IMR-90 (cell line): Measurements from ENCODE around the gene LRRC4C. TPM values are rescaled to one million over a fixed set of nuclear protein-coding genes. Genes with fewer than 3 reads are reported as not detected.

Experiments
- ATAC-seq: fragments of 200-7000 bp; cut with Tn5 transposase; 2 replicates; pipeline ENCODE4 v1.9.1; 2020; ENCODE audit warnings: low read depth, mild to moderate bottlenecking, moderate library complexity
- BruUV-seq: library from RNA; stranded (reverse); fragments of 400-500 nt; replicated peaks from 2 replicates; lab custom pipeline; 2021; lab: Mats Ljungman, UMichigan
- CTCF ChIA-PET: fragments of 300-600 bp; formaldehyde crosslinking; extraction: SDS; loops from one replicate; lab custom pipeline; 2021; ENCODE audit warnings: antibody characterized with exemption; lab: Yijun Ruan, JAX
- POLR2A ChIA-PET: fragments of 300-600 bp; sonication (Branson Sonifier 250); formaldehyde crosslinking; loops from one replicate; lab custom pipeline; 2022; ENCODE audit warnings: antibody characterized with exemption; ENCODE audit not compliant: unreplicated experiment; lab: Charles Lee
- DNase-seq: peaks from one replicate; pipeline ENCODE4 v3.0.0; 2013
- H2AFZ ChIP-seq: replicated peaks from 2 replicates; pipeline ENCODE3; 2013; ENCODE audit warnings: low read length, mild to moderate bottlenecking; ENCODE audit not compliant: poor library complexity
- H2AK5ac ChIP-seq: 2 replicates; pipeline ENCODE4 v1.6.1; 2013; ENCODE audit warnings: low read depth, low read length, inconsistent platforms
- H2AK9ac ChIP-seq: replicated peaks from 2 replicates; pipeline ENCODE3; 2013; ENCODE audit warnings: mild to moderate bottlenecking, low read depth, low read length, moderate library complexity; ENCODE audit not compliant: poor library complexity
- H2BK120ac ChIP-seq: 2 replicates; pipeline ENCODE4 v1.6.1; 2013; ENCODE audit warnings: low read depth, low read length, inconsistent platforms
- H2BK15ac ChIP-seq: 3 replicates; pipeline ENCODE4 v1.6.1; 2013; ENCODE audit warnings: low read depth, low read length, inconsistent platforms
- H2BK20ac ChIP-seq: 2 replicates; pipeline ENCODE4 v1.6.1; 2013; ENCODE audit warnings: low read depth, mild to moderate bottlenecking, inconsistent platforms, low read length, moderate library complexity
- H2BK5ac ChIP-seq: 2 replicates; pipeline ENCODE4 v1.6.1; 2013; ENCODE audit warnings: mild to moderate bottlenecking, low read depth, low read length, inconsistent platforms; ENCODE audit not compliant: poor library complexity, severe bottlenecking
- H3K14ac ChIP-seq: replicated peaks from 2 replicates; pipeline ENCODE4 v1.6.1; 2013; ENCODE audit warnings: low read depth, low read length, inconsistent platforms
- H3K18ac ChIP-seq: 2 replicates; pipeline ENCODE4 v1.6.1; 2013; ENCODE audit warnings: low read depth, low read length, control low read depth
- H3K23ac ChIP-seq: 2 replicates; pipeline ENCODE4 v1.6.1; 2013; ENCODE audit warnings: low read depth, low read length, inconsistent platforms
- H3K27ac ChIP-seq: 2 replicates; pipeline ENCODE4 v1.5.1; 2013; ENCODE audit warnings: mild to moderate bottlenecking, control low read depth, low read length; ENCODE audit not compliant: insufficient read depth
- H3K27me3 ChIP-seq: 2 replicates; pipeline ENCODE4 v1.6.1; 2013; ENCODE audit warnings: low read length; ENCODE audit not compliant: control insufficient read depth, insufficient read depth
- H3K36me3 ChIP-seq: 2 replicates; pipeline ENCODE4 v1.6.1; 2013; ENCODE audit warnings: low read length, mixed read lengths; ENCODE audit not compliant: control insufficient read depth, insufficient read depth
- H3K4ac ChIP-seq: 2 replicates; pipeline ENCODE4 v1.6.1; 2013; ENCODE audit warnings: low read depth, low read length, inconsistent platforms
- H3K4me1 ChIP-seq: 2 replicates; pipeline ENCODE4 v1.6.1; 2013; ENCODE audit warnings: low read length, mixed read lengths; ENCODE audit not compliant: control insufficient read depth, insufficient read depth
- H3K4me2 ChIP-seq: 2 replicates; pipeline ENCODE4 v1.6.1; 2013; ENCODE audit warnings: low read depth, mild to moderate bottlenecking, control low read depth, low read length, moderate library complexity
- H3K4me3 ChIP-seq: 2 replicates; pipeline ENCODE4 v1.5.1; 2013; ENCODE audit warnings: low read depth, mild to moderate bottlenecking, control low read depth, low read length, moderate library complexity; ENCODE audit not compliant: insufficient read depth
- H3K56ac ChIP-seq: 2 replicates; pipeline ENCODE4 v1.6.1; 2013; ENCODE audit warnings: low read length, inconsistent platforms; ENCODE audit not compliant: insufficient read depth; ENCODE audit errors: extremely low read depth
- H3K79me1 ChIP-seq, 2 experiments: 2 replicates each; pipeline ENCODE4 v1.6.1; 2013; ENCODE audit warnings: low read length in 2 of 2, inconsistent platforms in 1 of 2, low read depth in 1 of 2
- H3K9ac ChIP-seq: 2 replicates; pipeline ENCODE4 v1.6.1; 2013; ENCODE audit warnings: low read depth, low read length, control low read depth
- H3K9me1 ChIP-seq: 2 replicates; pipeline ENCODE4 v1.6.1; 2013; ENCODE audit warnings: low read length, inconsistent platforms; ENCODE audit not compliant: insufficient read depth
- H3K9me3 ChIP-seq: 2 replicates; pipeline ENCODE4 v1.6.1; 2013; ENCODE audit warnings: low read length; ENCODE audit not compliant: control insufficient read depth, insufficient read depth
- H4K20me1 ChIP-seq: 2 replicates; pipeline ENCODE4 v1.6.1; 2013; ENCODE audit warnings: low read length, inconsistent platforms; ENCODE audit not compliant: insufficient read depth
- H4K5ac ChIP-seq: 2 replicates; pipeline ENCODE4 v1.6.1; 2013; ENCODE audit warnings: mild to moderate bottlenecking, low read depth, low read length, control low read depth
- H4K8ac ChIP-seq, 2 experiments: 2 replicates each; pipeline ENCODE4 v1.6.1; 2013; ENCODE audit warnings: low read depth in 2 of 2, low read length in 2 of 2, control low read depth in 1 of 2, inconsistent platforms in 1 of 2
- H4K91ac ChIP-seq: 2 replicates; pipeline ENCODE4 v1.6.1; 2013; ENCODE audit warnings: low read depth, low read length, inconsistent platforms; ENCODE audit not compliant: insufficient read depth
- RAD21 ChIP-seq: IDR thresholded peaks from 2 replicates; pipeline ENCODE4 v1.6.1; 2012; ENCODE audit warnings: low read length, improper control_type of control experiment
- WGBS, 2 experiments: methylation state at CpG; one replicate each; pipeline versions ENCODE4 v1.1.5 to v1.1.7; 2013; ENCODE audit warnings: missing lambda C conversion rate in 2 of 2; ENCODE audit not compliant: insufficient read length in 1 of 2; ENCODE audit errors: extremely low coverage in 2 of 2; 5-methylcytosine and 5-hydroxymethylcytosine counted together
- dilution Hi-C: fragments of 300-500 bp; cut with HindIII; formaldehyde crosslinking; loops from one replicate; pipeline ENCODE4 v1.14.3; 2018; ENCODE audit warnings: low sequenced_read_pairs; ENCODE audit not compliant: unreplicated experiment
- in situ Hi-C: fragments of 300-500 bp; cut with MboI; formaldehyde crosslinking; loops from 3 replicates; pipeline ENCODE4 v1.14.3; 2019; ENCODE audit warnings: low sequenced_read_pairs, inconsistent platforms, mixed read lengths
- intact Hi-C: fragments of 100-400 bp; cut with micrococcal nuclease; formaldehyde crosslinking; loops from 2 replicates; pipeline ENCODE4 v1.10.0; 2022
- polyA plus RNA-seq, 3 experiments: library from polyadenylated mRNA; depleted of rRNA; stranded (reverse); fragments of >200 nt; gene quantifications; 2 replicates each; pipeline ENCODE4 v1.2.3, GENCODE V29; 2012; ENCODE audit warnings: low replicate concordance in 1 of 3
- total RNA-seq: library from RNA; depleted of rRNA; stranded (reverse); fragments of >200 nt; gene quantifications from 2 replicates; pipeline ENCODE4 v1.2.3, GENCODE V29; 2012

Gene LRRC4C
- total and polyA plus RNA-seq, 2 of the 4 experiments (the other 2 are of a cell fraction) = under 0.01 to 0.03 TPM

GRCh38 chr11:40175980-40176379, 1283.5 kb downstream of the LRRC4C start:
- ChIA-PET CTCF (no interaction called here), POLR2A (no interaction called here)
- no peaks in the 10 kb centered on the region for H4K20me1 ChIP-seq
- H4K5ac ChIP-seq = no peak overlapping the region
- intact Hi-C loops = no loop called here
- H3K9ac ChIP-seq = no peak overlapping the region
- no peaks in the 10 kb centered on the region for H3K9me1 ChIP-seq
- no peak overlapping the region for H2AFZ ChIP-seq
- H3K4me3 ChIP-seq = no peak overlapping the region
- H3K27ac ChIP-seq = no peak overlapping the region
- H3K4me1 ChIP-seq = no peaks in the 10 kb centered on the region
- no peak for TF ChIP-seq RAD21
- no peak overlapping the region for H3K4me2 ChIP-seq
- no peaks in the 10 kb centered on the region for H3K27me3 ChIP-seq
- no peak overlapping the region for H2AK9ac ChIP-seq
- 90% methylated on average over 2 of the region's 3 CpGs; no CpG with 5 or more reads in 1 of the 2 experiments for WGBS, 2 experiments
- H3K36me3 ChIP-seq = no peaks in the 10 kb centered on the region
- no peak overlapping the region for H2BK5ac ChIP-seq
- no peak for DNase-seq
- dilution Hi-C loops = no loop called here
- no peak overlapping the region for H3K4ac ChIP-seq
- H2BK15ac ChIP-seq = no peak overlapping the region
- no TSS peak for BruUV-seq
- no peak overlapping the region for H3K56ac ChIP-seq
- no peak overlapping the region for H2BK20ac ChIP-seq
- H3K9me3 ChIP-seq = peaks cover 4% of the 10 kb centered on the region
- no peaks in the 10 kb centered on the region for H3K79me1 ChIP-seq
- H3K23ac ChIP-seq = no peak overlapping the region
- in situ Hi-C loops = no loop called here
- H4K8ac ChIP-seq = no peak overlapping the region
- no peak overlapping the region for H2AK5ac ChIP-seq
- no peak overlapping the region for H3K18ac ChIP-seq
- ATAC-seq = no peak
- H2BK120ac ChIP-seq = no peak overlapping the region
- no peak overlapping the region for H4K91ac ChIP-seq
- H3K14ac ChIP-seq = no peak overlapping the region
